ENCODE measurements around the gene ITGA11.

Gene ITGA11

GRCh38 chr15:68386587-68387288 lies 45.2 kb downstream of the ITGA11 start:
- no peak for DNase-seq

GRCh38 chr15:68385671-68386586 lies 46.0 kb downstream of the ITGA11 start:
- no peak for DNase-seq

- DNase-seq = no peak
Observed at GRCh38 chr15:68385240-68385561, 46.8 kb downstream of the ITGA11 start.

- DNase-seq = no peak
Observed at GRCh38 chr15:68384451-68385239, 47.3 kb downstream of the ITGA11 start.

GRCh38 chr15:68383161-68384074 lies 48.5 kb downstream of the ITGA11 start:
- DNase-seq = no peak

- no peak for DNase-seq
Observed at GRCh38 chr15:68382286-68383007, 49.5 kb downstream of the ITGA11 start.

GRCh38 chr15:68380456-68380855 lies 51.5 kb downstream of the ITGA11 start:
- no peak for DNase-seq

- no peak for DNase-seq
Observed at GRCh38 chr15:68379759-68380290, 52.1 kb downstream of the ITGA11 start.

GRCh38 chr15:68379058-68379758 lies 52.8 kb downstream of the ITGA11 start:
- DNase-seq = no peak

GRCh38 chr15:68378595-68378994 lies 53.4 kb downstream of the ITGA11 start:
- no peak for DNase-seq

- no peak for DNase-seq
Observed at GRCh38 chr15:68377766-68378165, 54.2 kb downstream of the ITGA11 start.

- no peak for DNase-seq
Observed at GRCh38 chr15:68376447-68377060, 55.4 kb downstream of the ITGA11 start.

- no peak for DNase-seq
Observed at GRCh38 chr15:68375716-68376220, 56.2 kb downstream of the ITGA11 start.

GRCh38 chr15:68375191-68375631 lies 56.8 kb downstream of the ITGA11 start:
- DNase-seq = no peak

- DNase-seq = no peak
Observed at GRCh38 chr15:68374168-68374745, 57.7 kb downstream of the ITGA11 start.

- DNase-seq = no peak
Observed at GRCh38 chr15:68373028-68373427, 58.9 kb downstream of the ITGA11 start.

- DNase-seq = no peak
Observed at GRCh38 chr15:68372291-68372811, 59.6 kb downstream of the ITGA11 start.

GRCh38 chr15:68371851-68372250 lies 60.1 kb downstream of the ITGA11 start:
- DNase-seq = no peak

- no peak for DNase-seq
Observed at GRCh38 chr15:68371160-68371559, 60.8 kb downstream of the ITGA11 start.
